IPS-18a (cell line): ENCODE data around the gene NYAP2.

Experiments
- H3K27ac ChIP-seq: one replicate; pipeline ENCODE4 v1.5.1; 2013; ENCODE audit warnings: low read length
- H3K27me3 ChIP-seq: one replicate; pipeline ENCODE4 v1.6.1; 2013; ENCODE audit warnings: mild to moderate bottlenecking, low read length; ENCODE audit not compliant: control insufficient read depth, insufficient read depth
- H3K36me3 ChIP-seq: one replicate; pipeline ENCODE4 v1.6.1; 2013; ENCODE audit warnings: low read depth, low read length; ENCODE audit not compliant: control insufficient read depth
- H3K4me1 ChIP-seq: one replicate; pipeline ENCODE4 v1.6.1; 2013; ENCODE audit warnings: low read depth, low read length; ENCODE audit not compliant: control insufficient read depth
- H3K4me3 ChIP-seq: one replicate; pipeline ENCODE4 v1.5.1; 2013; ENCODE audit warnings: low read length
- H3K9ac ChIP-seq: one replicate; pipeline ENCODE4 v1.6.1; 2013; ENCODE audit warnings: mild to moderate bottlenecking, low read length, moderate library complexity
- H3K9me3 ChIP-seq: one replicate; pipeline ENCODE4 v1.6.1; 2013; ENCODE audit warnings: low read depth, low read length; ENCODE audit not compliant: control insufficient read depth

Gene NYAP2

DNA sequence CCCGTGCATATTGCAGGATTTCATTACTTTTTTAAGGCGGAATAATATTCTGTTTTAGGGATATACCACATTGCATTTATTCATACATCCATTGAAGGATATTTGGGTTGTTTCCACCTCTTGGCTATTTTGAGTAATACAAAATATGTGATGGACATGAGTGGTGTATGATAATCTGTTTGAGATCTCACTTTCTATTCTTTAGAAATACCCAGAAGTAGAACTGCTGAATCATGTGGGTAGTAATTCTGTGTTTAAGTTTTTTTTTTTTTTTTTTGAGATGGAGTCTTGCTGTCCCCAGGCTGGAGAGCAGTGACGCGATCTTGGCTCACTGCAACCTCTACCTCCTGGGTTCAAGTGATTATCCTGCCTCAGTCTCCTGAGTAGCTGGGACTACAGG lies 201.4 kb downstream of the NYAP2 start:
- Histone ChIP-seq H3K4me3 (no peak overlapping the region), H3K27me3 (no peaks in the 10 kb centered on the region), H3K4me1 (no peaks in the 10 kb centered on the region), H3K9ac (no peak overlapping the region), H3K36me3 (no peaks in the 10 kb centered on the region), H3K27ac (no peak overlapping the region), H3K9me3 (no peaks in the 10 kb centered on the region)

DNA sequence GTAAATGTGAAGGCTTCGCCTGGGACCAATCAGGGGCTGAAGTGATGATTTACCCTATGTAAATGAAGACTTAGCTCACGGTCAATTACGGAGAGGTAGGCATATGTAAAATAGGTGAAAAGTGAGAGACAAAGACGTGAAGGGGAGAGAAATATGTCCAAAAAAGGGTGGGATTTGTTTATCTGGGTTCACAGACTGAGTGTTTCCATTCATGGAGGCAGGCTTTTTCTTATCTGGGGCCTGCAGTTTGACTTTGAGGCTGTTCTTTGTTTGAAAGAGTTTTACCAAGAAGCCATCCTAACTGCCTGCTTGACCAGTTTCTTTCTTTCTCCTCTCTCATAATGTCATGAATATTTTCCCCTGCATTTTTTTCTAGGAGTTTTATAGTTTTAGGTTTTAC lies 202.7 kb downstream of the NYAP2 start:
- no peak overlapping the region for H3K27ac ChIP-seq
- no peak overlapping the region for H3K9ac ChIP-seq
- no peak overlapping the region for H3K4me3 ChIP-seq
- no peaks in the 10 kb centered on the region for H3K9me3 ChIP-seq
- H3K36me3 ChIP-seq = no peaks in the 10 kb centered on the region
- no peaks in the 10 kb centered on the region for H3K4me1 ChIP-seq
- no peaks in the 10 kb centered on the region for H3K27me3 ChIP-seq

DNA sequence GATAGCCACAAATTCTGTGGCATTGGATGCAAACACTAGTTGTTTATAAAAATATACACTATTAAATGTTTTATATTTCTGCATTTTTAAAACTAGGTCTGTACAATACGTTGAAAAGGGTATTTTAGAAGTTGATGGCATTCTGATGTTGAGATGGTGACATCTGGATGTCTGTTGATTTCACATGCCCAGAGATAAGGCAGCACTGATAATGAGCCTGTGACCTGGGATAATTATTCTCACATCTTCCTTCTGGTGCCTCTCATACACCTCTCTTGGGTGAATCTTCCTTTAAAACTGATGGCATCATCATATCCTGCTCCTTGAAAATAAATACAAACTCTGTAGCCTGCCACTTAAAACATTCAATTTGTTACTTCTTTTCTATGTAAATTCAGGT lies 208.6 kb downstream of the NYAP2 start:
- Histone ChIP-seq H3K36me3 (no peaks in the 10 kb centered on the region), H3K4me3 (no peak overlapping the region), H3K27ac (no peak overlapping the region), H3K27me3 (no peaks in the 10 kb centered on the region), H3K4me1 (no peaks in the 10 kb centered on the region), H3K9ac (no peak overlapping the region), H3K9me3 (no peaks in the 10 kb centered on the region)

DNA sequence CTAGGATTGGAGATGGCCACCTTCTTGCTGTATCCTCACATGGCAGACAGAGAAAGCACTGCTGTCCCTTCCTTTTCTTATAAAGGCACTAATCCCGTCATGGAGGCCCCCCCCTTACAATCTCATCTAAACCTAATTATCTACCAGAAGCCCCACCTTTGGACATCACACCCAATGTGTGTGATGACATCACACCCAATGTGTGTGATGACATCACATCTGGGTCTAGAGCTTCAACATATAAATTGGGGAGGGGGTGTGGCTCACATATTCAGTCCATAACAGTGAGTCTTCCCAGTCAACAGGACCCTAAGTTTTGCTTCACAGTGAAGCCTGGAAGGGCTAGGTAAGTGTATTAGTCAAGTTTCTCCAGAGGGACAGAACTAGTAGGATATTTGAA lies 213.1 kb downstream of the NYAP2 start:
- Histone ChIP-seq H3K9ac (no peak overlapping the region), H3K27me3 (no peaks in the 10 kb centered on the region), H3K4me1 (no peaks in the 10 kb centered on the region), H3K27ac (no peak overlapping the region), H3K36me3 (no peaks in the 10 kb centered on the region), H3K9me3 (no peaks in the 10 kb centered on the region), H3K4me3 (no peak overlapping the region)

DNA sequence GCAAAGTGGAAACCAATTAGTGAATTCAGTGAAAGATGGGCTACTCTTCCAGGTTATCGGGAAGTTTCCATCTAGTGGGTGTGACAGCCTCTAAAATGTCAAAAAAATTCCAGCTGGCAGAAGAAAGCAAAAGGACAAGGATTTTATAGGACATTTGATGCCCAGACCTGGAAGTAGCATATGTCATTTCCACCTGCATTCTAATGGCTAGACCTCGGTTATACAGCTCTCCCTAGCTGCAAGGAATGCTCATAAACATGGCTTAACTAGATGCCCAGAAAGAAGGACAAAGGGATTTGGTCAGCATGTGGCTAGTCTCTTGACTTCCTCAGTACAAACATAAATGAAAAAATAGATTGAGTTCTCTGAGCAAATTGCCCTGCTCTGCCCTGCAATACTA lies 215.4 kb downstream of the NYAP2 start:
- no peaks in the 10 kb centered on the region for H3K36me3 ChIP-seq
- no peak overlapping the region for H3K4me3 ChIP-seq
- H3K27me3 ChIP-seq = no peaks in the 10 kb centered on the region
- no peaks in the 10 kb centered on the region for H3K9me3 ChIP-seq
- no peaks in the 10 kb centered on the region for H3K4me1 ChIP-seq
- H3K9ac ChIP-seq = no peak overlapping the region
- H3K27ac ChIP-seq = no peak overlapping the region

DNA sequence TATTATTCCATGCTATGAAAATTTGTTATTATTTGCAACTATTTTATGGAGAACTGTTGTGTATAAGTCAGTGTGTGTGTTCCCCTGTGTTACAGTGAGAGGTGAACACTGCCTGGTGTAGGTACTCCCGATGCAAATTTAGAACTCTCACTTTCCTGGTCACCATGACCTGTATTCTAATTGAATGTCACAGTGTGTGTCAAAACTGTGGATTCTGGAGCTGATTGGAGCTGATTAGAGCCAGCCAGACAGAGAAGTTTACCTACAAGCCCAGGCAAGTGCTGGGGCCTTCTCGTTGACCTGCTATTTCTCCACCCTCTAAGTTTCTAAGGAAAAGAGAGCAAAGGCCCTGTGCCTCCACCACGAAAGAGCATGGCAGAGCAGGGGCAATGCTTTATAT lies 216.0 kb downstream of the NYAP2 start:
- H3K27ac ChIP-seq = no peak overlapping the region
- no peak overlapping the region for H3K4me3 ChIP-seq
- H3K9ac ChIP-seq = no peak overlapping the region
- H3K36me3 ChIP-seq = no peaks in the 10 kb centered on the region
- no peaks in the 10 kb centered on the region for H3K4me1 ChIP-seq
- H3K9me3 ChIP-seq = no peaks in the 10 kb centered on the region
- no peaks in the 10 kb centered on the region for H3K27me3 ChIP-seq

DNA sequence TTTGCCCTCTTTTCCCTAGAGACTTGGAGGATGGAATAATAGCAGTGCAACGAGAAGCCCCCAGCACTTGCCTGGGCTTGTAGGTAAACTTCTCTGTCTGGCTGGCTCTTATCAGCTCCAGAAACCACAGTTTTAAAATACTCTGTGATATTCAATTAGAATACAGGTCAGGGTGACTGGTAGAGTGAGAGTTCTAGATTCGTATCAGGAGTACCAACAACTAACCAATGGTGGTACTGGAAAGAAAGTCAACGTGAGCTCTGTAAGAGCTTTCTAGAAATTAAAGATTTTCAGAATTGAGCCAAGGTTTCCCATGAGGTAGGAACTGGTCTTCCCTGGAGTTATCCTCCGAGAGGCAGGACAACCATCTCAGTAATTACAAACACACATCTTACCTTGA lies 216.9 kb downstream of the NYAP2 start:
- Histone ChIP-seq H3K9me3 (no peaks in the 10 kb centered on the region), H3K27ac (no peak overlapping the region), H3K4me1 (no peaks in the 10 kb centered on the region), H3K36me3 (no peaks in the 10 kb centered on the region), H3K4me3 (no peak overlapping the region), H3K27me3 (no peaks in the 10 kb centered on the region), H3K9ac (no peak overlapping the region)

DNA sequence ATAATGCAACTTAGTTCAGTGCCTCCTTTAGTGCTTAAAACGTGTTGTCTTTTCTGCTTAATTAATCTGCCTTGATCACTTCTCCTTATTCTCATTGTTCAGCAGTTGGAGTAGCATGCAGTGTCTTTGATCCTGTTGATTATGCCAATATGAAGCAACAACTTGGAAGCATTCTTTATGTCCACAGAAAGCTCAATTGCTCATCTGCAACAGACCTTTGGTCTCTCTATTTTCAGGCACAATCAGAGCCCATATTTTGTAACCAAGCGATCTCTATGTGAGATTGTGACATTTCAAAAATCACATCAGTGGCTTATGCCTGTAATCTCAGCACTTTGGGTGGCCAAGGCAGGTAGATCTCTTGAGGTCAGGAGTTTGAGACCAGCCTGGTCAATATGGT lies 217.3 kb downstream of the NYAP2 start:
- no peak overlapping the region for H3K9ac ChIP-seq
- H3K9me3 ChIP-seq = no peaks in the 10 kb centered on the region
- H3K27ac ChIP-seq = no peak overlapping the region
- H3K4me1 ChIP-seq = no peaks in the 10 kb centered on the region
- no peaks in the 10 kb centered on the region for H3K36me3 ChIP-seq
- H3K4me3 ChIP-seq = no peak overlapping the region
- H3K27me3 ChIP-seq = no peaks in the 10 kb centered on the region

DNA sequence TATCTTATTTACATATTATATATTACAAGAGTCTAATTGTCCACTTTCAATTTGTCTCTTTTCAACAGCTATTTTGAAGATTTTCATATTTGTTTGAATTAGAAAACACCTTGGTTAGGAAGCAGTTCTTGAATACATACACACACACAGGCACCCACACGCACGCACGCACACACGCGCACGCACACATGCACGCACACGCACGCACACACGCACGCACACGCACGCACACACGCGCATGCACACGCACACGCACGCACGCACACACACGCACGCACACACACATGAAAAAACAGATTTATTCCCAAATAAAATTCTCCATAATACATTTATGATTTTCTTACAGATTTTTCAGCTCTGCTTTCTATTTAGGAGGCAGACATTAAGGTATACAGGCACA lies 220.7 kb downstream of the NYAP2 start:
- Histone ChIP-seq H3K4me1 (no peaks in the 10 kb centered on the region), H3K4me3 (no peak overlapping the region), H3K36me3 (no peaks in the 10 kb centered on the region), H3K9ac (no peak overlapping the region), H3K9me3 (no peaks in the 10 kb centered on the region), H3K27me3 (no peaks in the 10 kb centered on the region), H3K27ac (no peak overlapping the region)

DNA sequence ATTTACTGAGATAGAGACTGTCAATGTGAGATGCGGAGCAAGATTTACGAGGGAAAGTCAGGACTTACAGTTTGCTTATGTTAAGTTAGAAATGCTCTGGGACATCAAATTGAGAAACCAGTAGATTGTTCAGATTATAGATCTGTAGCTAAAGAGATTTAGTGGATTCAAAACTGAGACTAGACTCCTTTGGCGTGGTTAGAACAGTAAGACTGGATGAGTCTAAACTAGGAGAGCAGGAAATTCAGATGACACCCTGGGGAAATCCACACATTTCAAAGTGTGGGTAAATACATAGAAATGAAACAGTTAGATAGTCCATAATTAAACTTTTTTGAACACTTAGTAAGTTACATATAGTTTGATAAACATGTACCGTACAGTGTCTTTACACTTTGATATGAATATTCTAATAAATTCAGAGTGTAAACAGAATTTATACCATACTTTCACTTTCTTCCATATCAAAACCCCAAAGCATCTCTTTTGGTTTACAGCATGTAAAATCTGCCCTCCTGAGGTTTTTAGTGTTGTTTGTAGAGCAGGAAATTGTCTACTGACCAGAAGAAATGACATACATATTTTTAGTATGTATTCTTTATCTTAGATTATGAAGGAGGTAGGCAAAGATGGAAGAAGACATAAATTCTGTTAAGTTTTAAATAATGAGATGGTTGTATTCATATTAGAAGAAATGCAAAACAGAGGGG lies 231.5 kb downstream of the NYAP2 start:
- Histone ChIP-seq H3K9me3 (no peaks in the 10 kb centered on the region), H3K27me3 (no peaks in the 10 kb centered on the region), H3K36me3 (no peaks in the 10 kb centered on the region), H3K4me3 (no peak overlapping the region), H3K27ac (no peak overlapping the region), H3K4me1 (no peaks in the 10 kb centered on the region), H3K9ac (no peak overlapping the region)

DNA sequence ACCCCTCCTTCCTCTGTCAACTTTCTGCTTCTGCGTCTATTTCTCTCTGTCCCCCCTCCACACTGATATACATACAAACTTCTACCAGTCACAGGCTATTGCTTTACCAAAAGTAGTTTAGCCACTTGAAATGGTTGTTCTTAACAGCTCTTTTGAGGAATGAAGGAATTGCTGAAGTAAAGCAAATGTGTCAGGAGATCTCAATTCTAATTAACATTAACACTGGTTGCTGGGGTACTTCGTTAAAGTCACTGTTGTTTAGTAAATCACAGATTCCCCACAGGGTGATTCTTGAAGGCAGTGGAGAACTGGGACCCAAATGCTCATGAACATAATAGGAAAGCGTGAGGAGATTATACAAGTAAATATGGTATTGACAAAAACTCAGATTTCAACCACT lies 232.8 kb downstream of the NYAP2 start:
- H3K27ac ChIP-seq = no peak overlapping the region
- no peaks in the 10 kb centered on the region for H3K9me3 ChIP-seq
- H3K9ac ChIP-seq = no peak overlapping the region
- no peak overlapping the region for H3K4me3 ChIP-seq
- H3K27me3 ChIP-seq = no peaks in the 10 kb centered on the region
- no peaks in the 10 kb centered on the region for H3K4me1 ChIP-seq
- no peaks in the 10 kb centered on the region for H3K36me3 ChIP-seq

DNA sequence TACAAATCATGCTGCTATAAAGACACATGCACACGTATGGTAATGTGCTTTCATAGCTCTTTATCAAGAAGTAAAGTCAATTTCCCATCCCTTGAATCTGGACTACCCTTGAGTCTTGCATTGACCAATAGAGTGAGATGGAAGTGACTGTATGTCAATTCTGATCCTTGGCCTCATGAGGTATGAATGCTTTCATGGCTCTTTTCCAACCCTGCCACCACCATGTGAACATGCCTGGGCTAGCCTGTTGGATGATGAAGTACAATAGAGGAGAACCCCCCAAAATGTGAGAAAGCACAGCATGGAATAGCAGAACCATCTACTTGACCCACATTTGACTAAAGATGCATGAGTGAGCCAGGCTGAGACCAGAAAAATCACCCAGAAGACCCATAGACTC lies 237.0 kb downstream of the NYAP2 start:
- no peak overlapping the region for H3K9ac ChIP-seq
- H3K36me3 ChIP-seq = no peaks in the 10 kb centered on the region
- H3K27me3 ChIP-seq = no peaks in the 10 kb centered on the region
- no peaks in the 10 kb centered on the region for H3K9me3 ChIP-seq
- H3K27ac ChIP-seq = no peak overlapping the region
- no peaks in the 10 kb centered on the region for H3K4me1 ChIP-seq
- no peak overlapping the region for H3K4me3 ChIP-seq
